Measurements from ENCODE around the gene MARK4.

MARK4 gene

GRCh38 chr19:45275370-45275971 lies 24.4 kb downstream of the MARK4 start:
- no peak for DNase-seq

- no peak for DNase-seq
These were observed 25.2 kb downstream of the MARK4 start for GRCh38 chr19:45276284-45276687.

- DNase-seq = no peak
These were observed 27.0 kb downstream of the MARK4 start for GRCh38 chr19:45278087-45278486.

- DNase-seq = no peak
These were observed 28.6 kb downstream of the MARK4 start for GRCh38 chr19:45279587-45280192.

GRCh38 chr19:45280471-45280961 lies 29.4 kb downstream of the MARK4 start:
- DNase-seq = no peak

GRCh38 chr19:45283443-45284033 lies 32.5 kb downstream of the MARK4 start:
- DNase-seq = no peak

GRCh38 chr19:45290381-45290931 lies 39.4 kb downstream of the MARK4 start:
- no peak for DNase-seq

GRCh38 chr19:45291834-45292233 lies 40.8 kb downstream of the MARK4 start:
- no peak for DNase-seq

GRCh38 chr19:45293682-45294081 lies 42.6 kb downstream of the MARK4 start:
- peak; percentile 22 for DNase-seq

- no peak for DNase-seq
These were observed 43.4 kb downstream of the MARK4 start for GRCh38 chr19:45294291-45295029.

GRCh38 chr19:45295873-45296272 lies 44.8 kb downstream of the MARK4 start:
- no peak for DNase-seq

- no peak for DNase-seq
These were observed 45.3 kb downstream of the MARK4 start for GRCh38 chr19:45296355-45296754.

GRCh38 chr19:45297674-45298073 lies 46.6 kb downstream of the MARK4 start:
- no peak for DNase-seq

GRCh38 chr19:45298264-45298663 lies 47.2 kb downstream of the MARK4 start:
- DNase-seq = no peak

GRCh38 chr19:45299719-45300118 lies 48.6 kb downstream of the MARK4 start:
- no peak for DNase-seq

GRCh38 chr19:45302416-45302815 lies 51.3 kb downstream of the MARK4 start:
- no peak for DNase-seq

GRCh38 chr19:45303269-45304060 lies 52.4 kb downstream of the MARK4 start:
- no peak for DNase-seq

- no peak for DNase-seq
These were observed 53.3 kb downstream of the MARK4 start for GRCh38 chr19:45304141-45304926.

GRCh38 chr19:45305007-45305406 lies 53.9 kb downstream of the MARK4 start:
- no peak for DNase-seq

- no peak for DNase-seq
These were observed 54.4 kb downstream of the MARK4 start for GRCh38 chr19:45305421-45305820.

GRCh38 chr19:45306040-45306439 lies 55.0 kb downstream of the MARK4 start:
- DNase-seq = no peak

Data from activated naive CD4-positive, alpha-beta T cell treated with Interleukin-2 at 50 U/mL for 16 hours (primary cell).